GM06990 (cell line): ENCODE measurements around the gene PITRM1.

Experiments
- DNase-seq: peaks from one replicate; pipeline ENCODE4 v3.0.0-alpha.2; 2011; ENCODE audit not compliant: insufficient read length; ENCODE audit errors: extremely low read depth
- H3K27me3 ChIP-seq: replicated peaks from 2 replicates; pipeline ENCODE4 v1.6.0; 2011; ENCODE audit warnings: low read length; ENCODE audit not compliant: control insufficient read depth, insufficient read depth
- H3K36me3 ChIP-seq: 2 replicates; pipeline ENCODE4 v1.5.1; 2011; ENCODE audit warnings: low read length; ENCODE audit not compliant: control insufficient read depth, insufficient read depth
- H3K4me3 ChIP-seq: replicated peaks from 2 replicates; pipeline ENCODE4 v1.5.1; 2011; ENCODE audit warnings: low read depth, mild to moderate bottlenecking, control low read depth, low read length
- TF ChIP-seq, protein P1 (sequence below): IDR thresholded peaks from 2 replicates; pipeline ENCODE4 v1.5.1; 2011; ENCODE audit warnings: low read length, control low read depth, mild to moderate bottlenecking, inconsistent platforms; ENCODE audit not compliant: insufficient read depth, poor library complexity, severe bottlenecking

PITRM1 gene

DNA sequence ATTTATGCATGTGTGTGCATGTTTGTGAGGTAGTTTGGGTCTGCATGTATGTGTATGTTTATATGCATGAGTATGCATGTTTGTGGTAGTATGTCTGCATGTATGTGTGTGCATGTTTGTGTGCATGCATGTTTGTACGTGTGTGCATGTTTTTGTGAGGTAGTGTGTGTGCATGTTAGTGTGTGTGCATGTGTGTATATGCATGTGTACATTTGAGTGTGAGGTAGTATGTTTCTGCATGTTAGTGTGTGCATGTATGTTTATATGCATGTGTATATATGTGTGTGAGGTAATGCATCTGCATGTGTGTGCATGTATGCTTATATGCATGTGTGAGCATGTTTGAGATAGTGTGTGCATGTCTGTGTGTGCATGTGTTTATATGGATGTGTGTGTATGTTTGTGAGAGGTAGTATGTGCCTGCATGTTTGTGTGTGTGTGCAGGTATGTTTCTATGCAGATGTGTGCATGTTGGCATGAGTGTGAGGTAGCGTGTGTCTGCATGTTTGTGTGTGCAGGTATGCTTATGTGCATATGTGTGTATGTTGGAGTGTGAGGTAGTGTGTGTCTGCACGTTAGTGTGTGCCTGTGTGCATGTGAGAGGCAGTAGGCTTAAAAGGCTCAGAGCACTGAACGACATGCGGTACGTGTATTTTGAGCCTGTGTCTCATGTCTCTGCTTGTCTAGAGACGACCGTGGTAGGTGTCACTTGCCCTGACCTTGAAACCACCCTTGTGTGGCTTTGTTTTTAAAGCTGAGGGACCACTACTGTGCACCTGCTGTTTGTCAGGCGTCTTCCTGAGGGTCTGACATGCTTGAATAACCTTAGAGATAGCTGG lies 61.6 kb downstream of the PITRM1 start:
- Histone ChIP-seq H3K27me3 (no peaks in the 10 kb centered on the region), H3K36me3 (peaks cover 52% of the 10 kb centered on the region), H3K4me3 (no peak overlapping the region)
- TF ChIP-seq, protein P1, sequence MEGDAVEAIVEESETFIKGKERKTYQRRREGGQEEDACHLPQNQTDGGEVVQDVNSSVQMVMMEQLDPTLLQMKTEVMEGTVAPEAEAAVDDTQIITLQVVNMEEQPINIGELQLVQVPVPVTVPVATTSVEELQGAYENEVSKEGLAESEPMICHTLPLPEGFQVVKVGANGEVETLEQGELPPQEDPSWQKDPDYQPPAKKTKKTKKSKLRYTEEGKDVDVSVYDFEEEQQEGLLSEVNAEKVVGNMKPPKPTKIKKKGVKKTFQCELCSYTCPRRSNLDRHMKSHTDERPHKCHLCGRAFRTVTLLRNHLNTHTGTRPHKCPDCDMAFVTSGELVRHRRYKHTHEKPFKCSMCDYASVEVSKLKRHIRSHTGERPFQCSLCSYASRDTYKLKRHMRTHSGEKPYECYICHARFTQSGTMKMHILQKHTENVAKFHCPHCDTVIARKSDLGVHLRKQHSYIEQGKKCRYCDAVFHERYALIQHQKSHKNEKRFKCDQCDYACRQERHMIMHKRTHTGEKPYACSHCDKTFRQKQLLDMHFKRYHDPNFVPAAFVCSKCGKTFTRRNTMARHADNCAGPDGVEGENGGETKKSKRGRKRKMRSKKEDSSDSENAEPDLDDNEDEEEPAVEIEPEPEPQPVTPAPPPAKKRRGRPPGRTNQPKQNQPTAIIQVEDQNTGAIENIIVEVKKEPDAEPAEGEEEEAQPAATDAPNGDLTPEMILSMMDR: no peak
- DNase-seq: no peak

DNA sequence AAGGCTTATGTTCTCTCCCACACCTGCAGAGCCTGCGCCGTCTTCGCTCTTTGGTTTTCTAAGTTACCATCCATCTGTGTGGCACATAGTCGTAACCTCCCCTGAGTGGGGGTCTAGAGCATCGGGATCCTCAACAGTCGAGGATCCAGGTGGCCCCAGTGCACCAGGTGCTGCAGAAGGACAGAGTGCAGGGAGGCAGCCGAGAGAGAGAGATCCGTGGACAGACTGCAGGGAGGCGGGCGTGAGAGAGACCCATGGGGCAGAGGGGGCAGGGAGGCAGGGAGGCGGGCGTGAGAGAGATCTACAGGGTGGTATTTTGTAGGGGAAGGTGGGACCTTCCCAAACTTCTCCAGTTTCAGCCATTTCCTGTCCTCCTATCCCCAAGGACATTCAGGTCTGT lies 62.9 kb downstream of the PITRM1 start:
- peaks cover 52% of the 10 kb centered on the region for H3K36me3 ChIP-seq
- H3K4me3 ChIP-seq: no peak overlapping the region
- no peak for DNase-seq
- H3K27me3 ChIP-seq: no peaks in the 10 kb centered on the region
- TF ChIP-seq, protein P1: no peak

DNA sequence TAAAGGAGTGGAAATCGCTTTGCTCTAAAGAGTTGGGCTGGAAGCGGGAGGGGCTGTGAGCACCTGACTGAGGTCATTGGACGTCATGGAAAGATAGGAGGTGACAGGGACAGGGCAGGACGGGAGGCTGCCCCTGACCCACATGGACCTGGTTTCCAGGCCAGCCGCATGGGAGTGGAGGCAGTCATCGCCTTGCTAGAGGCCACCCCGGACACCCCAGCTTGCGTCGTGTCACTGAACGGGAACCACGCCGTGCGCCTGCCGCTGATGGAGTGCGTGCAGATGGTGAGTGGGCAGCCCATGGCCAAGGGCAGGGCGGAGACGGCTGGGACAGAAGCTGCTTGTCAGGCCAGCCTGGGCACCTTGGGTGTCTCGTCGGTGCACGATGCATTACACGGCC lies 63.4 kb downstream of the PITRM1 start:
- DNase-seq: no peak
- no peak overlapping the region for H3K4me3 ChIP-seq
- TF ChIP-seq, protein P1: no peak
- H3K27me3 ChIP-seq: no peaks in the 10 kb centered on the region
- H3K36me3 ChIP-seq: peaks cover 53% of the 10 kb centered on the region

DNA sequence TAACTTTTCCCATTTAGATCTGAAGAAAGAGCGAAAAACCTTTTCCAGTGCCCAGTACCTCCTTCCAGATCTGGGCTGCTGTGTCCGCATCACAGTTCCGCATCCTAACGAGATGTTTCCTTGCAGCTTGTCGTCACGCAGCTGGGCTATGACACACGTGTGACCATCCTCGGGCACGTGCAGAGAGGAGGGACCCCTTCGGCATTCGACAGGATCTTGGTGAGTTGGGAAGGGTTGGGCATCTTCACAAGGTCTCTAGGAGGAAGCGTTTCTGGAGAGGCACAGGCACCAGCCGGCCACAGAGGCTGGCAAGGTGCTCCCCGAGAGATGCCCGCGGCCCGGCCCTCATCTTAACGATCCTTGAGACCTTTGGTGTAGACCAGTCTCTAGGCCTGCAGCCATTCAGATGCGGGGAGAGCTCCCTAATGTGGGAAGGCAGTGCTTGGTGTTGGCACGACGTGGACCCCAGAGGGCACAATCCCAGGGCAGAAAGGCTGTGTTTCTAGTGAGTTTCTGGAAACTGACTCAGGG lies 63.9 kb downstream of the PITRM1 start:
- TF ChIP-seq, protein P1: no peak
- DNase-seq: no peak
- Histone ChIP-seq H3K27me3 (no peaks in the 10 kb centered on the region), H3K4me3 (no peak overlapping the region), H3K36me3 (peaks cover 53% of the 10 kb centered on the region)

DNA sequence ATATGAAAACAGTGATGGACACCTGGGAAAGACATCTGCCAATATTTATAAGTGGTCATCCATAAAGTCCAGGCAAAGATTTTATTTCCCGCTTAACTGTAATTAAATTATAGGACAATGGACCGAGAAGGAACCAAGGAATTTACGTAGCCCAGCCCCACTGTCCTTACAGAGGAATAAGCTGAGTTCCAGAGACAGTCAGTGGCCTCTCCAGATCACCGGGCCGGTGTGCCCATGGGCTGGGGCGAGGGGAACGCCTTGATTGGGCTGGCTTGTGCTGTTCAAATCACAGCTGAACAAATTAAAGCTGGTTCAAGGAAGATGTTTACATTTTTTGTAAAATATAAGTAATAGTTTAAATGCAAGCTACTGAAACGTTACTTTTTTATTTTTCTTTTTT lies 64.5 kb downstream of the PITRM1 start:
- TF ChIP-seq, protein P1: no peak
- Histone ChIP-seq H3K27me3 (no peaks in the 10 kb centered on the region), H3K36me3 (peaks cover 51% of the 10 kb centered on the region), H3K4me3 (no peak overlapping the region)
- no peak for DNase-seq
